Measurements from ENCODE around the gene BPIFB1. TPM values are rescaled to one million over a fixed set of nuclear protein-coding genes. Genes with fewer than 3 reads are reported as not detected.
A peak's percentile ranks its signal among the peaks of the same experiment; 100 is the strongest.

Gene BPIFB1
- total RNA-seq, 1 experiment from 2014 or later: not detected

DNA sequence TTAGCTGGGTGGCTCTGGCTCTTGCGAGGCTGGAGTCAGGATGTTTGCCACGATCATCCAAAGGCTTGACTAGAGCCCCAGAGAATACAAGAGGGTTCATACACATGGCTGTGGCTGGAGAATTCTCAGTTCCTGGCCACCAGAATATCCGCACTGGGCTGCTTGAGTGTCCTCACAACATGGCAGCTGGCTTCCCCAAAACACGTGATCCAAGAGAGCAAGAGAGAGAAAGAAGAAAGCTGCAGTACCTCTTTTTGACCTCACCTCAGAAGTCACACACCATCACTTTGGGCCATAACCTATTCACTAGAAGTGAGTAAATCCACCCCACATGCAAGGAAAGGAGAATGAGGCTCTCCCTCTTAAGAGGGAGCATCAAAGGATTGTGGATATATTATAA, 21.5 kb upstream of the BPIFB1 start (continued):
- TF ChIP-seq, protein P1, sequence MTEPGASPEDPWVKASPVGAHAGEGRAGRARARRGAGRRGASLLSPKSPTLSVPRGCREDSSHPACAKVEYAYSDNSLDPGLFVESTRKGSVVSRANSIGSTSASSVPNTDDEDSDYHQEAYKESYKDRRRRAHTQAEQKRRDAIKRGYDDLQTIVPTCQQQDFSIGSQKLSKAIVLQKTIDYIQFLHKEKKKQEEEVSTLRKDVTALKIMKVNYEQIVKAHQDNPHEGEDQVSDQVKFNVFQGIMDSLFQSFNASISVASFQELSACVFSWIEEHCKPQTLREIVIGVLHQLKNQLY (CRISPR knock-in tag; IDR thresholded peaks at IDR 0.05): no peak

DNA sequence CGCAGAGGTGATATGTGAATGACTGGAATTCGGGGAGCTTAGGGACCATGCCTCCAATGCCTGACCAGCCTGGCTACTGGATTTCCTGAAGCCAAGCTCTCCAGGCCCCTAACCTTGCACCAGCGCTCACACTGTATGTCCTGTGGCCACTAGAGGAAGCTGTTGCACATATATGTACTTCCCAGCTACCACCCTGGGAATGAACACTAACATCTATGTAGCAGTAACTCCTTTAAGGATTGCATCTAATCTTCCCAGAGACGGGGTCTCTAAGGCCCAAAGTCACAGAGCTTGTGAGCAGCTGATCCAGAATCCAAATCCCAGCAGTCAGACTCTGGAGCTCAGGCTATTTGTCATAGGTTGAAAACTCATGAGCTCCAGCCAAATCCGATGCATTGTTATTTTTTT, 20.4 kb upstream of the BPIFB1 start:
- CTCF ChIA-PET: interaction anchor here (0.6 to 3.3 kb wide), 38 partner anchors 9 to 405 kb away, joined by 3 to 60 read pairs (median 5); partner anchors contain the start of gene BPIFB1

GRCh38 chr20:33263784-33264183, 19.2 kb upstream of the BPIFB1 start:
- no peaks in the 10 kb centered on the region for H3K9me3 Mint-ChIP-seq
- peaks cover 12% of the 10 kb centered on the region for H3K27me3 Mint-ChIP-seq (ENCODE audit: low read depth)
- POLR2A ChIA-PET: no interaction called here
- DNase-seq (ENCODE audit: low spot score) (no peak), ATAC-seq (no peak)
- H3K4me1 Mint-ChIP-seq: no peaks in the 10 kb centered on the region
- CTCF ChIA-PET: interaction anchor here (3.3 kb wide), 1 partner anchor 29 kb away, joined by 60 read pairs; no protein-coding TSS in a partner anchor
- H3K27ac Mint-ChIP-seq: no peak overlapping the region
- no peaks in the 10 kb centered on the region for H3K36me3 Mint-ChIP-seq
- no peak overlapping the region for H3K4me3 Mint-ChIP-seq
- TF ChIP-seq ATF2 (CRISPR knock-in tag; IDR thresholded peaks at IDR 0.05; ENCODE audit: borderline replicate concordance, low read depth) (no peak), ATF1 (CRISPR knock-in tag; IDR thresholded peaks at IDR 0.05) (no peak), TEAD4 (CRISPR knock-in tag; IDR thresholded peaks at IDR 0.05) (no peak), NR3C1 (CRISPR knock-in tag; conservative IDR thresholded peaks at IDR 0.05; ENCODE audit: low read depth) (no peak), ZNF232 (CRISPR knock-in tag; IDR thresholded peaks at IDR 0.05) (no peak), ZNF121 (CRISPR knock-in tag; IDR thresholded peaks at IDR 0.05) (no peak), ETV6 (CRISPR knock-in tag; IDR thresholded peaks at IDR 0.05) (no peak), ERG (CRISPR knock-in tag; IDR thresholded peaks at IDR 0.05) (no peak), KAT7 (CRISPR knock-in tag; IDR thresholded peaks at IDR 0.05; ENCODE audit: borderline replicate concordance) (no peak), PRRX2 (CRISPR knock-in tag; IDR thresholded peaks at IDR 0.05) (no peak), NFATC4 (CRISPR knock-in tag; IDR thresholded peaks at IDR 0.05) (no peak), GRHL2 (CRISPR knock-in tag; IDR thresholded peaks at IDR 0.05; ENCODE audit: insufficient replicate concordance, severe bottlenecking) (no peak), CREB1 (CRISPR knock-in tag; IDR thresholded peaks at IDR 0.05) (no peak)
- TF ChIP-seq, protein P2, sequence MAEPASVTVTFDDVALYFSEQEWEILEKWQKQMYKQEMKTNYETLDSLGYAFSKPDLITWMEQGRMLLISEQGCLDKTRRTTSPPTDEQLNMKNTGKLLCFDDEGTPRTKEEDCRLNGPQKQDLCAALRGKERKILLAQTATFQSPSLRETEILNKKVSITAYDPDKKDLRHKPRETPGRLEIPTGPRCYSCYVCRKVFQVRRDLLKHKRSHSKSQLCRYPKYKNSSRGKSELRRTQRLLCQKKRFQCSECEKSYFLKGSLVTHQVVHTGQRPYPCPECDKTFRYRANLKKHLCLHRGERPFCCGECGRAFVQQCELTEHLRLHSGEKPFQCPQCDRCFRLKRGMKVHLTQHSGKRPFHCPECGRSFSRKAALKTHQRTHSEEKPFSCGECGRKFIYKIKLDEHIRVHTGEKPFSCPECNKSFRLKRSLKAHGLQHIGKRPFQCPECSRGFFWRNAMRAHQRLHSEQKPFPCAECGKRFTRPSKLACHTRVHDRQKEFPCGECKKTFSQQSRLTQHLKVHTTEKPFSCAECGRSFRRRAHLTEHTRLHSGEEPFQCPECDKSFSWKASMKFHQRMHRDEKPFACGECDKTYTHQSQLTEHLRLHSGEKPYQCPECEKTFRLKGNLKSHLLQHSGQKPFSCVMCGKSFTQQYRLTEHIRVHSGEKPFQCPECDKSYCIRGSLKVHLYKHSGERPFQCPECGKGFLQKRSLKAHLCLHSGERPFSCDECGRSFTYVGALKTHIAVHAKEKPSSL (CRISPR knock-in tag; conservative IDR thresholded peaks at IDR 0.05): no peak
- TF ChIP-seq, protein P3, sequence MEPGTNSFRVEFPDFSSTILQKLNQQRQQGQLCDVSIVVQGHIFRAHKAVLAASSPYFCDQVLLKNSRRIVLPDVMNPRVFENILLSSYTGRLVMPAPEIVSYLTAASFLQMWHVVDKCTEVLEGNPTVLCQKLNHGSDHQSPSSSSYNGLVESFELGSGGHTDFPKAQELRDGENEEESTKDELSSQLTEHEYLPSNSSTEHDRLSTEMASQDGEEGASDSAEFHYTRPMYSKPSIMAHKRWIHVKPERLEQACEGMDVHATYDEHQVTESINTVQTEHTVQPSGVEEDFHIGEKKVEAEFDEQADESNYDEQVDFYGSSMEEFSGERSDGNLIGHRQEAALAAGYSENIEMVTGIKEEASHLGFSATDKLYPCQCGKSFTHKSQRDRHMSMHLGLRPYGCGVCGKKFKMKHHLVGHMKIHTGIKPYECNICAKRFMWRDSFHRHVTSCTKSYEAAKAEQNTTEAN (CRISPR knock-in tag; IDR thresholded peaks at IDR 0.05): no peak
- TF ChIP-seq, protein P4, sequence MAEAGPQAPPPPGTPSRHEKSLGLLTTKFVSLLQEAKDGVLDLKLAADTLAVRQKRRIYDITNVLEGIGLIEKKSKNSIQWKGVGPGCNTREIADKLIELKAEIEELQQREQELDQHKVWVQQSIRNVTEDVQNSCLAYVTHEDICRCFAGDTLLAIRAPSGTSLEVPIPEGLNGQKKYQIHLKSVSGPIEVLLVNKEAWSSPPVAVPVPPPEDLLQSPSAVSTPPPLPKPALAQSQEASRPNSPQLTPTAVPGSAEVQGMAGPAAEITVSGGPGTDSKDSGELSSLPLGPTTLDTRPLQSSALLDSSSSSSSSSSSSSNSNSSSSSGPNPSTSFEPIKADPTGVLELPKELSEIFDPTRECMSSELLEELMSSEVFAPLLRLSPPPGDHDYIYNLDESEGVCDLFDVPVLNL (CRISPR knock-in tag; IDR thresholded peaks at IDR 0.05; ENCODE audit: borderline replicate concordance, low read depth): no peak

More for the DNA sequence above, 20.4 kb upstream of the BPIFB1 start:
- ATAC-seq (peak; percentile 99), DNase-seq (ENCODE audit: low spot score) (peak; percentile 63)
- Mint-ChIP-seq H3K27ac (no peak overlapping the region), H3K4me1 (no peaks in the 10 kb centered on the region), H3K27me3 (ENCODE audit: low read depth) (peaks cover 12% of the 10 kb centered on the region), H3K36me3 (no peaks in the 10 kb centered on the region), H3K9me3 (no peaks in the 10 kb centered on the region), H3K4me3 (no peak overlapping the region)
- POLR2A ChIA-PET: interaction anchor here (0.8 kb wide), 1 partner anchor 405 kb away, joined by 3 read pairs; no protein-coding TSS in a partner anchor
- TF ChIP-seq JAZF1 (CRISPR knock-in tag; IDR thresholded peaks at IDR 0.05): no peak
- TF ChIP-seq USF2 (CRISPR knock-in tag; IDR thresholded peaks at IDR 0.05): no peak
- no peak for TF ChIP-seq ZNF219 (CRISPR knock-in tag; IDR thresholded peaks at IDR 0.05; ENCODE audit: borderline replicate concordance)
- peak; percentile 62; the same call in 1 of the 2 replicates for TF ChIP-seq GABPB1 (CRISPR knock-in tag; IDR thresholded peaks at IDR 0.05)
- TF ChIP-seq, protein P5, sequence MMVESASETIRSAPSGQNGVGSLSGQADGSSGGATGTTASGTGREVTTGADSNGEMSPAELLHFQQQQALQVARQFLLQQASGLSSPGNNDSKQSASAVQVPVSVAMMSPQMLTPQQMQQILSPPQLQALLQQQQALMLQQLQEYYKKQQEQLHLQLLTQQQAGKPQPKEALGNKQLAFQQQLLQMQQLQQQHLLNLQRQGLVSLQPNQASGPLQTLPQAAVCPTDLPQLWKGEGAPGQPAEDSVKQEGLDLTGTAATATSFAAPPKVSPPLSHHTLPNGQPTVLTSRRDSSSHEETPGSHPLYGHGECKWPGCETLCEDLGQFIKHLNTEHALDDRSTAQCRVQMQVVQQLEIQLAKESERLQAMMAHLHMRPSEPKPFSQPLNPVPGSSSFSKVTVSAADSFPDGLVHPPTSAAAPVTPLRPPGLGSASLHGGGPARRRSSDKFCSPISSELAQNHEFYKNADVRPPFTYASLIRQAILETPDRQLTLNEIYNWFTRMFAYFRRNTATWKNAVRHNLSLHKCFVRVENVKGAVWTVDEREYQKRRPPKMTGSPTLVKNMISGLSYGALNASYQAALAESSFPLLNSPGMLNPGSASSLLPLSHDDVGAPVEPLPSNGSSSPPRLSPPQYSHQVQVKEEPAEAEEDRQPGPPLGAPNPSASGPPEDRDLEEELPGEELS (CRISPR knock-in tag; IDR thresholded peaks at IDR 0.05): no peak
- TF ChIP-seq ZNF416 (CRISPR knock-in tag; IDR thresholded peaks at IDR 0.05): no peak
- no peak for TF ChIP-seq RORB (CRISPR knock-in tag; IDR thresholded peaks at IDR 0.05)
- no peak for TF ChIP-seq GTF2I (CRISPR knock-in tag; conservative IDR thresholded peaks at IDR 0.05)
- TF ChIP-seq MYBL2 (CRISPR knock-in tag; IDR thresholded peaks at IDR 0.05): no peak
